Right ventricle myocardium inferior (tissue), 1 donor: Measurements from ENCODE around the gene STAT1. TPM values are rescaled to one million over a fixed set of nuclear protein-coding genes. Genes with fewer than 3 reads are reported as not detected.
A peak's percentile ranks its signal among the peaks of the same experiment; 100 is the strongest.

ENCODE experiments used
- ATAC-seq: fragments of 200-7000 bp; cut with Tn5 transposase; one replicate; pipeline ENCODE4 v1.9.1; 2020; ENCODE audit warnings: mild to moderate bottlenecking, moderate library complexity
- DNase-seq: peaks from one replicate; pipeline ENCODE4 v3.0.0; 2021; ENCODE audit errors: missing footprints
- intact Hi-C: fragments of 100-400 bp; cut with DNase I; formaldehyde crosslinking; loops from one replicate; pipeline ENCODE4 v1.11.0; 2022
- long read RNA-seq: library from polyadenylated mRNA; unstranded; transcript quantifications from one replicate; pipeline ENCODE4 v2.0.0, GENCODE V29; 2021
- total RNA-seq: library from RNA; stranded (reverse); fragmentation: NEBNext Ultra II Directional; extraction: Animal tissue kit (Norgen Biotek cat#: 25700); gene quantifications from one replicate; pipeline ENCODE4 v1.2.1, GENCODE V29; 2021
- donor health status: DM: no; HTN: yes; CAD: no; lungs with severe emphysema.

Gene STAT1
- 35.5 TPM for total RNA-seq
- long read RNA-seq, full-length matches to known transcripts: 35 of 47 reads
- long read RNA-seq, partial matches to known transcripts: 6 of 47 reads
- long read RNA-seq, other reads (novel, unspliced or antisense): 6 of 47 reads

DNA sequence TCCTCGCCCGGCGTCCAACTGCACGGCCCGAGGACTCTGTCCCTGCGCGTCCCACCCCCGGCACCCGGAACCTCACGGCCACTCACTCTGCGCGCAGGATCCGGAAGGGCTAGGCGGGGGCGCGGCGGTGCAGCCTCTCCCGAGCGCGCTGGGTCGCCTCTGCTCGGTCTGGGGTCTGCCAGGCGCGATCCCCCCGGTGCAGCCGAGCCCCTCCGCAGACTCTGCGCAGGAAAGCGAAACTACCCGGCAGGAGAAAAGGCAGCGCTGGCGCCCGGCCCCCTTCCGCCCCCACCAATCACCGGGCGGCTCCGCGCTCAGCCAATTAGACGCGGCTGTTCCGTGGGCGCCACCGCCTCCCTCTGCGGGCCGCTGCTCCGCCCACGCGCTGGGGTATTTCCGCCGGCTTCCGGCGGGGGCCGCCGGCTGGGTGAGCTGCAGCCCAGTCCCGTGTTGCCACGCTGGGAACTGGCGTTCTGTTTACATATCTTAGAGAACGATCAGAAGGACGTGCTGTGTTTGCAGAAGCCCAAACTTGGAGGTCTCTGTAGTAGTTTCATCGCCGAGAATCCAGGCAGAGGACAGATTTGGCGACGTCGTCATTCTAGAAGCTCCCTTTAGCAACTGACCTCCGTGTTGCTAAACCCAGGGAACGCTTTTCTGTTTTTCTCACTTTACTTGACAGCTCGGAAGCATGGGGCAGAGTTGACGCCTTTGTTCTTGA, at the start of gene STAT1:
TSS of gene STAT1 (minus strand) at position 240 of the 721 bp plus-strand sequence. CDS start 4,168 bp downstream, outside the sequence.
- intact Hi-C loops: loop anchor here (2.0 to 10.0 kb wide), 4 partner anchors 33 to 661 kb away; partner anchors contain the start of gene NABP1

DNA sequence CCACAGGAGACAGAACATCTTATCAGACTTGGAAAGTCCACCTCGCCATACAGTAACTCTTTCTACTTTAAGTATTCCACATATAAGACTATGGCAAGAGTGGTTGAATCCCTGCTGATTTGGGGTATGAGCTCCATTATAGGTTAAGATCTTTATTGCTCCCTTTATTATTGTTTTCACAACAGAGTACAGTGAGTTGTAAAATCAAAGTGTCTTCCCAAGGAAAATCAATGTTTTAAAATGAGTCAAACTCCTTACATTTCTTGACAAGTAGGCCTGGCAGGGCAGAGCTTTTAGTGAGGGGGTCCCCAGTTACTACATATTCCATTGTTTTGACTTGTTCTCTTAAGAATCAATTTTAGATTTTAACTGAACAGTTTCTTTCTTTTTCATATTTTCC, 49.6 kb upstream of the STAT1 start:
- intact Hi-C loops: no loop called here
- DNase-seq (no peak), ATAC-seq (no peak)

More for the DNA sequence above, at the start of gene STAT1:
- DNase-seq (peak; percentile 97), ATAC-seq (peak; percentile 97)

GRCh38 chr2:191061381-191061980, 47.5 kb upstream of the STAT1 start:
- DNase-seq: peak; percentile 53
- intact Hi-C loops: no loop called here
- no peak for ATAC-seq

GRCh38 chr2:191059308-191059707, 45.3 kb upstream of the STAT1 start:
- intact Hi-C loops: no loop called here
- DNase-seq (no peak), ATAC-seq (no peak)

- DNase-seq: no peak
Observed at GRCh38 chr2:191056228-191056627, 42.3 kb upstream of the STAT1 start.

GRCh38 chr2:191053256-191053655, 39.3 kb upstream of the STAT1 start:
- ATAC-seq (no peak), DNase-seq (no peak)
- intact Hi-C loops: loop anchor here (5.0 kb wide), 2 partner anchors 104 to 469 kb away; no protein-coding TSS in a partner anchor

More at GRCh38 chr2:191056228-191056627, 42.3 kb upstream of the STAT1 start:
- no peak for ATAC-seq
- intact Hi-C loops: no loop called here

DNA sequence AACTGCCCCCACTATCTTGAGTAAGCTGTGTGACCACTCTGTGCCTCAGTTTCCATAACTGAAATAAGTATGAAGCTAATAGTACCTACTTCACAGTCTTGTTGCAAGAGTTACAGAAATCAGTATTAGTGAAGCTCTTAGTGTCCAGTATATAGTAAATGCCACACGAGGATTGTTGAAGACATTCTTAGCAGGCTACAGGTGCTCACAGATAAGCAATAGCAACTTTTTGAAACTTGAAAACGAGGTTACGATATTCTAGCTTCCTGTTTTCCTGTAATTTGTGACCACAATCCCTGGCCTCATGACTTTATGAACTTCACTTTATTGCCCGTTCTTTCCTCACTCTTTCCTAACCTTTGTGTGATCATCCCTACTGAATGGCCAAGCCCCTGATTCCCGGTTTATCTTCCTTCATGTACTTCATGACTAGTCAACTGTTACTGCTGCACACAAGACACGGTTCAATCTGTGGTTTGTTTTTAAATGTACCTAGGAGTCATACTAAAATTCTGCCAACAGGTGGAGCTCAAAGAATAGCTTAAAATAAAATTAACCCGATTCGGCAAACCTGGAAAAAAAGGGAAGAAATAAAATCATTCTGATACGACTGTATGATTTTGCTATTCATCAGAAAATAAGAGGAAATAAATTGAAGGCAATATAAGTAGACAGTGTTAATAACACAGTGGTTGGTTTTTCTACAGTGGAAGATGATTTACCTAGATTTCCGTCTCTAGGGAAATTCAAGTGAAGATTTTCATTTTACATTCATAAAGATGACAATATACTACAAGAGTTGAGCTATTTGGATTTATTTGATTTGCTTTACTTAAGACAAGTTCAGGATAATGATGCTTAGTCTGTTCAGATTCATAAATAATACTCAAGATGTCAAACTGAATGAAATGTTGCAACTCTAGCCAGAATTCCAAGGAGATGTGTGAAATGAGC, 38.1 kb upstream of the STAT1 start:
- no peak for ATAC-seq
- intact Hi-C loops: loop anchor here (5.0 kb wide), 2 partner anchors 105 to 470 kb away; no protein-coding TSS in a partner anchor
- DNase-seq: no peak

GRCh38 chr2:191051177-191051576, 37.2 kb upstream of the STAT1 start:
- no peak for ATAC-seq

GRCh38 chr2:191050640-191050987, 36.6 kb upstream of the STAT1 start:
- intact Hi-C loops: loop anchor here (5.0 kb wide), 2 partner anchors 107 to 472 kb away; no protein-coding TSS in a partner anchor
- DNase-seq (no peak), ATAC-seq (peak; percentile 43)

More at GRCh38 chr2:191051177-191051576, 37.2 kb upstream of the STAT1 start:
- DNase-seq: no peak
- intact Hi-C loops: loop anchor here (5.0 kb wide), 2 partner anchors 106 to 471 kb away; no protein-coding TSS in a partner anchor

- ATAC-seq: peak; percentile 82
- no peak for DNase-seq
- intact Hi-C loops: loop anchor here (5.0 kb wide), 2 partner anchors 107 to 472 kb away; no protein-coding TSS in a partner anchor
Observed at GRCh38 chr2:191049728-191050639, 36.0 kb upstream of the STAT1 start.

GRCh38 chr2:191048073-191048472, 34.1 kb upstream of the STAT1 start:
- ATAC-seq: no peak
- intact Hi-C loops: no loop called here

GRCh38 chr2:191045141-191045540, 31.2 kb upstream of the STAT1 start:
- no peak for DNase-seq
- no peak for ATAC-seq
- intact Hi-C loops: no loop called here

More at GRCh38 chr2:191048073-191048472, 34.1 kb upstream of the STAT1 start:
- no peak for DNase-seq

GRCh38 chr2:191043438-191043837, 29.5 kb upstream of the STAT1 start:
- intact Hi-C loops: no loop called here
- DNase-seq (no peak), ATAC-seq (no peak)

GRCh38 chr2:191041418-191042161, 27.6 kb upstream of the STAT1 start:
- ATAC-seq (no peak), DNase-seq (no peak)
- intact Hi-C loops: no loop called here

DNA sequence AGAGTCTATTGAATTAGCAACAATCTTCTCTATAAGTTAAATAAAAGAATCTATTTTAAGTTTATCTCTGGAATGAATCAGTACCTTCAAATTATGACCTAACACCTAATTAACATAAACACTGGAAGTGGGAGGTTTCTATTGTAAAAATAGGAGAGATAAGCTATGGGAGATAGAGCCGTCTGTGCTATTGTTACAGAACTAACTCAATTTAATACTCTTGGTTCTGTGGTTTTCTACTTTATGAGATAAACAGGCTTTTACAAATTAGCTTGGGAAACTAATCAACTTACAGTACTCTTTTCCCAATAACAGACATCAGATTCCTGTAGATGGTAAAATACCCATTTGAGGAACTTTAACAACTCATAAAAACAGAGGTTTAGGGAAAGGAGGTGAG, 25.6 kb upstream of the STAT1 start:
- intact Hi-C loops: no loop called here
- no peak for ATAC-seq
- DNase-seq: no peak

GRCh38 chr2:191038741-191039140, 24.8 kb upstream of the STAT1 start:
- intact Hi-C loops: no loop called here
- DNase-seq: no peak
- no peak for ATAC-seq

DNA sequence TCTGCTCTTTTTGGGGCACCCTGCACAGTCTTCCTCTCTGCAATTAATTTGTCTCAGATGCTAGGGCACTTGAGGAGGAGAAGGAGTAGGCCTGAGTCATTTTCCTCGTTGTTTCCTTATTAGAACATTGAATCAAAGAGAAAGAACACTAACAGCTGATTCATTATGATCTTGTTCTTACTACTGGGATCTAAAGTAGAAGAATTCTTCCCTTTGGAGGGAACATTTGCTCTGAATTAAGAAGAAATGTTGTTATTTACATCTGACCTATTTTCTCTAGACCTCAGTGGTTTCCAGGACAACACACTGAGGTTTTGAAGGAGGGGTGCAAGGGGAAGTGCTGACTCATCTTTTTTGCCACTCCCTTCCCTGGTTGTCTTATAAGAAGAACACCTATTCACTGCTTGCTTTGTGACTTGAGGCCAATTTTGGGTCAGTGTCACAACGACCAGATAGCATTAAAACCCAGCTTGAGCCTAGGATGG, 24.3 kb upstream of the STAT1 start:
- intact Hi-C loops: no loop called here
- ATAC-seq: no peak

More for the DNA sequence above, 24.3 kb upstream of the STAT1 start:
- DNase-seq: no peak
